ENCODE results near the gene JMJD1C.

- TF ChIP-seq USF2 (CRISPR knock-in tag; IDR thresholded peaks at IDR 0.05) (no peak), PRDM15 (CRISPR knock-in tag; IDR thresholded peaks at IDR 0.05) (no peak), USF1 (CRISPR knock-in tag; IDR thresholded peaks at IDR 0.05) (no peak), SMAD3 (CRISPR knock-in tag; IDR thresholded peaks at IDR 0.05; ENCODE audit: borderline replicate concordance) (no peak), ZNF532 (CRISPR knock-in tag; IDR thresholded peaks at IDR 0.05; ENCODE audit: borderline replicate concordance) (no peak), CTCF (IDR thresholded peaks at IDR 0.05) (no peak), CREB1 (CRISPR knock-in tag; IDR thresholded peaks at IDR 0.05) (no peak), ZNF423 (CRISPR knock-in tag; IDR thresholded peaks at IDR 0.05) (no peak), ZMAT4 (CRISPR knock-in tag; IDR thresholded peaks at IDR 0.05) (no peak), AR (CRISPR knock-in tag; IDR thresholded peaks at IDR 0.05) (no peak), RELA (CRISPR knock-in tag; IDR thresholded peaks at IDR 0.05; ENCODE audit: borderline replicate concordance) (no peak)
Measured at GRCh38 chr10:63286340-63286739, 179.4 kb downstream of the JMJD1C start.
